H9 (cell line): Measurements from ENCODE around the gene CMTM8. TPM values are rescaled to one million over a fixed set of nuclear protein-coding genes. Genes with fewer than 3 reads are reported as not detected.

Experiments
- DNase-seq: peaks from one replicate; pipeline ENCODE4 v3.0.0-alpha.2; 2017
- H2AFZ ChIP-seq: one replicate; pipeline ENCODE4 v1.6.1; 2013; ENCODE audit warnings: mild to moderate bottlenecking, low read length, control low read depth, moderate library complexity
- H2AK5ac ChIP-seq: 2 replicates; pipeline ENCODE4 v1.6.1; 2013; ENCODE audit warnings: low read length, control low read depth, mixed read lengths; ENCODE audit not compliant: insufficient read length
- H2BK120ac ChIP-seq: one replicate; pipeline ENCODE4 v1.6.1; 2013; ENCODE audit warnings: low read depth, mild to moderate bottlenecking, low read length, control low read depth, inconsistent platforms; ENCODE audit not compliant: poor library complexity, severe bottlenecking
- H2BK12ac ChIP-seq: 2 replicates; pipeline ENCODE4 v1.6.1; 2013; ENCODE audit warnings: low read length, control low read depth, mixed read lengths, low read depth; ENCODE audit not compliant: insufficient read length
- H2BK15ac ChIP-seq: 2 replicates; pipeline ENCODE4 v1.6.1; 2013; ENCODE audit warnings: low read depth, low read length, control low read depth
- H2BK20ac ChIP-seq: one replicate; pipeline ENCODE4 v1.6.1; 2013; ENCODE audit warnings: low read depth, mild to moderate bottlenecking, low read length, control low read depth, inconsistent platforms; ENCODE audit not compliant: poor library complexity, severe bottlenecking
- H2BK5ac ChIP-seq: 2 replicates; pipeline ENCODE4 v1.6.1; 2013; ENCODE audit warnings: low read length, control low read depth, mixed read lengths; ENCODE audit not compliant: insufficient read length
- H3K14ac ChIP-seq: 2 replicates; pipeline ENCODE4 v1.6.1; 2013; ENCODE audit warnings: low read length, control low read depth; ENCODE audit not compliant: insufficient read depth
- H3K18ac ChIP-seq: 2 replicates; pipeline ENCODE4 v1.6.1; 2013; ENCODE audit warnings: low read depth, mild to moderate bottlenecking, mixed read lengths, low read length, control low read depth; ENCODE audit not compliant: insufficient read length
- H3K23ac ChIP-seq: 2 replicates; pipeline ENCODE4 v1.6.1; 2013; ENCODE audit warnings: low read length, control low read depth, mixed read lengths, low read depth; ENCODE audit not compliant: insufficient read length
- H3K23me2 ChIP-seq: 2 replicates; pipeline ENCODE4 v1.6.1; 2013; ENCODE audit warnings: low read depth, mild to moderate bottlenecking, mixed read lengths, low read length, control low read depth; ENCODE audit not compliant: insufficient read length, poor library complexity, severe bottlenecking
- H3K27ac ChIP-seq: 2 replicates; pipeline ENCODE4 v1.5.1; 2013; ENCODE audit warnings: low read length, control low read depth, mixed read lengths, low read depth; ENCODE audit not compliant: insufficient read length
- H3K27me3 ChIP-seq: 2 replicates; pipeline ENCODE4 v1.6.1; 2013; ENCODE audit warnings: low read length, control low read depth, inconsistent platforms; ENCODE audit not compliant: insufficient read depth
- H3K4ac ChIP-seq: 2 replicates; pipeline ENCODE4 v1.6.1; 2013; ENCODE audit warnings: low read depth, mild to moderate bottlenecking, control low read depth, inconsistent platforms, low read length, moderate library complexity
- H3K4me1 ChIP-seq: 2 replicates; pipeline ENCODE4 v1.6.1; 2013; ENCODE audit warnings: low read length, control low read depth, inconsistent platforms; ENCODE audit not compliant: insufficient read depth
- H3K4me2 ChIP-seq: 2 replicates; pipeline ENCODE4 v1.6.1; 2013; ENCODE audit warnings: low read length, control low read depth, mixed read lengths; ENCODE audit not compliant: insufficient read length, insufficient read depth
- H3K56ac ChIP-seq: 2 replicates; pipeline ENCODE4 v1.6.1; 2013; ENCODE audit warnings: low read depth, mild to moderate bottlenecking, mixed read lengths, low read length, control low read depth; ENCODE audit not compliant: insufficient read length
- H3K79me1 ChIP-seq: 2 replicates; pipeline ENCODE4 v1.6.1; 2013; ENCODE audit warnings: low read depth, mild to moderate bottlenecking, moderate library complexity, low read length, control low read depth, inconsistent platforms; ENCODE audit not compliant: insufficient read depth, poor library complexity, severe bottlenecking
- H3K79me2 ChIP-seq: 2 replicates; pipeline ENCODE4 v1.6.1; 2013; ENCODE audit warnings: low read length, control low read depth, inconsistent platforms; ENCODE audit not compliant: insufficient read depth
- H3K9ac ChIP-seq: 2 replicates; pipeline ENCODE4 v1.6.1; 2013; ENCODE audit warnings: low read length, control low read depth, mixed read lengths; ENCODE audit not compliant: insufficient read length; ENCODE audit errors: extremely low read depth
- H3K9me3 ChIP-seq: one replicate; pipeline ENCODE4 v1.6.1; 2013; ENCODE audit warnings: low read depth, low read length, inconsistent platforms; ENCODE audit not compliant: control insufficient read depth
- H3T11ph ChIP-seq: one replicate; pipeline ENCODE4 v1.6.1; 2013; ENCODE audit warnings: mild to moderate bottlenecking, low read length, control low read depth, inconsistent platforms
- H4K20me1 ChIP-seq: one replicate; pipeline ENCODE4 v1.6.1; 2013; ENCODE audit not compliant: control insufficient read depth, insufficient read length, insufficient read depth
- H4K5ac ChIP-seq: 2 replicates; pipeline ENCODE4 v1.6.1; 2013; ENCODE audit warnings: low read depth, mild to moderate bottlenecking, mixed read lengths, low read length, control low read depth; ENCODE audit not compliant: insufficient read length
- H4K8ac ChIP-seq: replicated peaks from 2 replicates; pipeline ENCODE4 v1.6.1; 2013; ENCODE audit warnings: low read length, control low read depth, mixed read lengths, low read depth; ENCODE audit not compliant: insufficient read length
- H4K91ac ChIP-seq: 2 replicates; pipeline ENCODE4 v1.6.1; 2013; ENCODE audit warnings: low read depth, mild to moderate bottlenecking, moderate library complexity, mixed read lengths, low read length, control low read depth; ENCODE audit not compliant: insufficient read length
- H3K27ac Mint-ChIP-seq, 3 experiments: 2 replicates in 2 of 3; 3 replicates in 1 of 3; pipeline ENCODE4 v1.8.0; 2020 to 2021; ENCODE audit warnings: mixed read lengths in 3 of 3, mild to moderate bottlenecking in 1 of 3, moderate library complexity in 1 of 3
- H3K27me3 Mint-ChIP-seq: 2 replicates; pipeline ENCODE4 v1.8.0; 2021; ENCODE audit warnings: low read depth, mild to moderate bottlenecking, moderate library complexity, mixed read lengths
- H3K36me3 Mint-ChIP-seq, 3 experiments: 2 replicates in 2 of 3; 3 replicates in 1 of 3; pipeline ENCODE4 v1.8.0; 2020 to 2021; ENCODE audit warnings: low read depth in 3 of 3, mixed read lengths in 3 of 3; ENCODE audit not compliant: insufficient read depth in 1 of 3
- H3K4me1 Mint-ChIP-seq, 2 experiments: 2 replicates each; pipeline ENCODE4 v1.8.0; 2020; ENCODE audit warnings: mixed read lengths in 2 of 2
- H3K4me3 Mint-ChIP-seq, 2 experiments: 2 replicates in 1 of 2; 3 replicates in 1 of 2; pipeline ENCODE4 v1.8.0; 2020 to 2021; ENCODE audit warnings: mild to moderate bottlenecking in 2 of 2, mixed read lengths in 2 of 2, moderate library complexity in 1 of 2
- H3K9me3 Mint-ChIP-seq, 2 experiments: 2 replicates in 1 of 2; 3 replicates in 1 of 2; pipeline ENCODE4 v1.8.0; 2020; ENCODE audit warnings: mild to moderate bottlenecking in 2 of 2, mixed read lengths in 2 of 2, moderate library complexity in 1 of 2
- CTCF ChIP-seq: fragments of 200-600 bp; sonication (generic); conservative IDR thresholded peaks from 3 replicates; pipeline ENCODE4 v1.8.0; 2021; ENCODE audit warnings: antibody characterized with exemption, mild to moderate bottlenecking
- WGBS: extraction: QIAGEN DNeasy Blood & Tissue Kit; methylation state at CpG from one replicate; pipeline ENCODE4 v1.1.7; 2013; ENCODE audit warnings: missing lambda C conversion rate, low lambda C conversion rate, mixed read lengths; ENCODE audit not compliant: insufficient read length; ENCODE audit errors: extremely low coverage; 5-methylcytosine and 5-hydroxymethylcytosine counted together
- total RNA-seq: library from RNA; stranded (reverse); gene quantifications from 2 replicates; pipeline ENCODE4 v1.2.1, GENCODE V29; 2021

CMTM8 gene
- total RNA-seq, 1 experiment from 2014 or later, result 4.0 TPM

- no peak overlapping the region for H3T11ph ChIP-seq
- Mint-ChIP-seq H3K4me1 (peaks cover 33 to 37% of the 10 kb centered on the region in 2 experiments), H3K27me3 (no peaks in the 10 kb centered on the region), H3K9me3 (no peaks in the 10 kb centered on the region), H3K27ac (peak overlapping the region; percentile 5 to 20 (median 8); a peak in 5 of 7 replicates), H3K4me3 (no peak overlapping the region), H3K36me3 (no peaks in the 10 kb centered on the region)
- no peak overlapping the region for H3K27ac ChIP-seq
- H3K56ac ChIP-seq, result no peak overlapping the region
- no peaks in the 10 kb centered on the region for H3K79me1 ChIP-seq
- H3K4me2 ChIP-seq, result no peak overlapping the region
- peaks cover 8% of the 10 kb centered on the region for H3K4me1 ChIP-seq
- no peak overlapping the region for H2BK5ac ChIP-seq
- no peak for DNase-seq
- H2BK12ac ChIP-seq, result no peak overlapping the region
- no peak overlapping the region for H2BK15ac ChIP-seq
- H2BK20ac ChIP-seq, result no peak overlapping the region
- no peak overlapping the region for H3K9ac ChIP-seq
- no peak overlapping the region for H3K18ac ChIP-seq
- WGBS, result no CpG with 5 or more reads among the region's 2 CpGs
- H4K91ac ChIP-seq, result no peak overlapping the region
- no peaks in the 10 kb centered on the region for H3K27me3 ChIP-seq
- H2BK120ac ChIP-seq, result no peak overlapping the region
- H3K79me2 ChIP-seq, result no peaks in the 10 kb centered on the region
- TF ChIP-seq CTCF, result no peak
- H3K14ac ChIP-seq, result no peak overlapping the region
- H4K8ac ChIP-seq, result no peak overlapping the region
- no peak overlapping the region for H3K4ac ChIP-seq
- no peaks in the 10 kb centered on the region for H3K9me3 ChIP-seq
- H4K20me1 ChIP-seq, result no peaks in the 10 kb centered on the region
- no peak overlapping the region for H4K5ac ChIP-seq
- H2AFZ ChIP-seq, result no peak overlapping the region
- H2AK5ac ChIP-seq, result no peak overlapping the region
- H3K23me2 ChIP-seq, result no peaks in the 10 kb centered on the region
- no peak overlapping the region for H3K23ac ChIP-seq
These were observed 110.7 kb downstream of the CMTM8 start for GRCh38 chr3:32349184-32349583.
